ENCODE data around the gene RAP1GAP. TPM values are rescaled to one million over a fixed set of nuclear protein-coding genes. Genes with fewer than 3 reads are reported as not detected.

Gene RAP1GAP
- total RNA-seq: 0.39 and 1.3 TPM in 2 replicates

GRCh38 chr1:21669258-21670058 lies at the start of gene RAP1GAP:
RAP1GAP (minus strand) TSS chr1:21669357; CDS start chr1:21620032, 49,325 bp downstream.

Other genes starting within 250 kb of the RAP1GAP start
- gene NBPF3, start 229.2 kb downstream of the RAP1GAP start, total RNA-seq: 8.2 and 13.9 TPM in 2 replicates
- gene ALPL, start 159.9 kb downstream of the RAP1GAP start, total RNA-seq: under 0.01 TPM in 1 of 2 replicates, not detected in the other
- 35.9 and 36.9 TPM in 2 replicates for gene USP48, start 113.8 kb upstream of the RAP1GAP start, total RNA-seq
- gene LDLRAD2, start 142.9 kb upstream of the RAP1GAP start, total RNA-seq: 0.11 and 0.39 TPM in 2 replicates